HL-60 (cell line): ENCODE data around the gene CTU1.

Experiments
- TF ChIP-seq, protein P1 (sequence below): IDR thresholded peaks from one replicate; pipeline ENCODE4 v1.5.1; 2011; ENCODE audit warnings: low read length, control low read depth, inconsistent platforms; ENCODE audit not compliant: insufficient read depth
- TF ChIP-seq, protein P2 (sequence below): IDR thresholded peaks from 2 replicates; pipeline ENCODE4 v1.6.1; 2012; ENCODE audit warnings: low read depth; ENCODE audit not compliant: insufficient replicate concordance

DNA sequence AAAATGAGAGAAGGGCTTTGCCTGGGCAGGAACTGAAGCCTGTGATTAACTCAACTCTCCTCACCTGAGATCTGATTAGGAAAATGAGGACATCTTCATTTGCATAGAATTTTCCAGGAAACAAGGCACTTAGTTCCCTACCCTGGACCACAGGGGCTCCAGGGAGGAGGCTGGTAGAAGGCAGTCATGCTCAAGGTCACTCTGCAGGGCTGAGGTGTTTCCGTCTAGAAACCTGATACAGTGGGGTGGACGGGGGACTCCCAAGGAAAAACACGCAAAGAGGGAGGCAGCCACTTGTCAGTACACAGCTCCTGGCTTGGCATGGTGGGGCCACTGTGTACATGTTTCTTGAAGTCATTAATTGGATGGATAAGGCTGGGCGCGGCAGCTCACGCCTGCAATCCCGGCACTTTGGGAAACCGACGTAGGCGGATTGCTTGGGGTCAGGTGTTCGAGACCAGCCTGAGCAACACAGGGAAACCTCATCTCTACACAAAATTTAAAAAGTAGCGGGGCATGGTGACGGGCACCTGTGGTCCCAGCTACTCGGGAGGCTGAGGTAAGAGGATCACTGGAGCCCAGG is 31.5 kb downstream of the CTU1 start:
- TF ChIP-seq, protein P1, sequence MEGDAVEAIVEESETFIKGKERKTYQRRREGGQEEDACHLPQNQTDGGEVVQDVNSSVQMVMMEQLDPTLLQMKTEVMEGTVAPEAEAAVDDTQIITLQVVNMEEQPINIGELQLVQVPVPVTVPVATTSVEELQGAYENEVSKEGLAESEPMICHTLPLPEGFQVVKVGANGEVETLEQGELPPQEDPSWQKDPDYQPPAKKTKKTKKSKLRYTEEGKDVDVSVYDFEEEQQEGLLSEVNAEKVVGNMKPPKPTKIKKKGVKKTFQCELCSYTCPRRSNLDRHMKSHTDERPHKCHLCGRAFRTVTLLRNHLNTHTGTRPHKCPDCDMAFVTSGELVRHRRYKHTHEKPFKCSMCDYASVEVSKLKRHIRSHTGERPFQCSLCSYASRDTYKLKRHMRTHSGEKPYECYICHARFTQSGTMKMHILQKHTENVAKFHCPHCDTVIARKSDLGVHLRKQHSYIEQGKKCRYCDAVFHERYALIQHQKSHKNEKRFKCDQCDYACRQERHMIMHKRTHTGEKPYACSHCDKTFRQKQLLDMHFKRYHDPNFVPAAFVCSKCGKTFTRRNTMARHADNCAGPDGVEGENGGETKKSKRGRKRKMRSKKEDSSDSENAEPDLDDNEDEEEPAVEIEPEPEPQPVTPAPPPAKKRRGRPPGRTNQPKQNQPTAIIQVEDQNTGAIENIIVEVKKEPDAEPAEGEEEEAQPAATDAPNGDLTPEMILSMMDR = no peak
- TF ChIP-seq, protein P2, sequence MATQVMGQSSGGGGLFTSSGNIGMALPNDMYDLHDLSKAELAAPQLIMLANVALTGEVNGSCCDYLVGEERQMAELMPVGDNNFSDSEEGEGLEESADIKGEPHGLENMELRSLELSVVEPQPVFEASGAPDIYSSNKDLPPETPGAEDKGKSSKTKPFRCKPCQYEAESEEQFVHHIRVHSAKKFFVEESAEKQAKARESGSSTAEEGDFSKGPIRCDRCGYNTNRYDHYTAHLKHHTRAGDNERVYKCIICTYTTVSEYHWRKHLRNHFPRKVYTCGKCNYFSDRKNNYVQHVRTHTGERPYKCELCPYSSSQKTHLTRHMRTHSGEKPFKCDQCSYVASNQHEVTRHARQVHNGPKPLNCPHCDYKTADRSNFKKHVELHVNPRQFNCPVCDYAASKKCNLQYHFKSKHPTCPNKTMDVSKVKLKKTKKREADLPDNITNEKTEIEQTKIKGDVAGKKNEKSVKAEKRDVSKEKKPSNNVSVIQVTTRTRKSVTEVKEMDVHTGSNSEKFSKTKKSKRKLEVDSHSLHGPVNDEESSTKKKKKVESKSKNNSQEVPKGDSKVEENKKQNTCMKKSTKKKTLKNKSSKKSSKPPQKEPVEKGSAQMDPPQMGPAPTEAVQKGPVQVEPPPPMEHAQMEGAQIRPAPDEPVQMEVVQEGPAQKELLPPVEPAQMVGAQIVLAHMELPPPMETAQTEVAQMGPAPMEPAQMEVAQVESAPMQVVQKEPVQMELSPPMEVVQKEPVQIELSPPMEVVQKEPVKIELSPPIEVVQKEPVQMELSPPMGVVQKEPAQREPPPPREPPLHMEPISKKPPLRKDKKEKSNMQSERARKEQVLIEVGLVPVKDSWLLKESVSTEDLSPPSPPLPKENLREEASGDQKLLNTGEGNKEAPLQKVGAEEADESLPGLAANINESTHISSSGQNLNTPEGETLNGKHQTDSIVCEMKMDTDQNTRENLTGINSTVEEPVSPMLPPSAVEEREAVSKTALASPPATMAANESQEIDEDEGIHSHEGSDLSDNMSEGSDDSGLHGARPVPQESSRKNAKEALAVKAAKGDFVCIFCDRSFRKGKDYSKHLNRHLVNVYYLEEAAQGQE = no peak
